Ovary (tissue), 3 donors: ENCODE measurements around the gene OSBPL6.

ENCODE experiments used
- EP300 ChIP-seq: sonication (generic); formaldehyde crosslinking; IDR thresholded peaks from one replicate; pipeline ENCODE4 v1.6.1; 2017; ENCODE audit warnings: antibody characterized with exemption
- POLR2A ChIP-seq: fragments of 450-650 bp; IDR thresholded peaks from one replicate; pipeline ENCODE4 v1.6.1; 2017; ENCODE audit warnings: antibody characterized with exemption, mild to moderate bottlenecking, moderate library complexity
- TF ChIP-seq, protein P1 (sequence below), 3 donors: fragments of 450-650 bp in 2 of 3; fragments of 200-600 bp in 1 of 3; IDR thresholded peaks; one replicate each; pipeline versions ENCODE4 v1.5.1 to v1.8.0; 2016 to 2022; ENCODE audit warnings: antibody characterized with exemption in 3 of 3, mild to moderate bottlenecking in 1 of 3
- donor health status: DM: no; HTN: no; CAD: no.

DNA sequence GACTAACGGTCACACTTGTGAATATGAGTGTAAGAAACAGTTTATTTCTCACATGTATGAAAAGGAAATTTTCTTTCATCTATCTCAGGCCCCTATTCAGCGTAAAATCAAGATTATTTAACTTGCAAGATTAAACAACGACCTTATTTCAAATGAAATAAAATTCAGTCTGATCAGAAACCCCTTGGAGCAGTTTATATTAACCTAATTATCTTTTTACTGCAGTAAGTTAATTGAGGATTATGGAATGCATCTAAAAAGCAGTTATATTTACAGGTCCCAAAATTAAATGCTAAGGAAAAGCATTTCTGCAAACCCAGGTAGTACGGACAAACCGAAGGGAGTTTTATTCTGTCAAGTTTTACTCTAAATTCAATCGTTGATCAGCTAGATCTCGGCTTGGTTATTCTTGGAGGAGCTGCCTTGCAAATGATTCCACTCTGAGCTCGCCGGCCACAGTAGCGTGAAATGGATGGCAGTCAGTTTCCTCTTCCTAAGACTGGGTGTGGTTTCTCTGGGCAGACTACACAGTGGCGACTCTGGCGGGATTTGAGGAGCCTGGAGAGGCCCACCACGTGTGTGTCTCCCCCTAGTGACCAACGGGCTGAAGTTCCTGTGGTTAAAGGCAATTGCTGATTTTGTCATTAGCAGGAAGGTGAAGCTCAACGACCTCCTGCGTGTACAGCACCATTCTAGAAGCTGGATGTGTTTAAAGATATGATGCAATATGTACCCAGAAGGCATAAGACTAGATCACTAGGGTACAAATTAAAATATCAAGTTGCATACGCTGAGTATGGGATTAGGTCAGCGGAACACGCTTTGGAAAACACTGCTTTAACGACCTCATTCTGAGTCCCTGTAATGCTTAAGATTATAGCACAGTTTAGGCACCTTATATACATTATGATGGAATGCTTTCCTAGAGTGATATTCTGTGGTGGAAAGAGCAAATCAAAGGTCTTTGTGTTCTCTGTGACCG is 220.2 kb downstream of the OSBPL6 start:
- TF ChIP-seq, protein P1, sequence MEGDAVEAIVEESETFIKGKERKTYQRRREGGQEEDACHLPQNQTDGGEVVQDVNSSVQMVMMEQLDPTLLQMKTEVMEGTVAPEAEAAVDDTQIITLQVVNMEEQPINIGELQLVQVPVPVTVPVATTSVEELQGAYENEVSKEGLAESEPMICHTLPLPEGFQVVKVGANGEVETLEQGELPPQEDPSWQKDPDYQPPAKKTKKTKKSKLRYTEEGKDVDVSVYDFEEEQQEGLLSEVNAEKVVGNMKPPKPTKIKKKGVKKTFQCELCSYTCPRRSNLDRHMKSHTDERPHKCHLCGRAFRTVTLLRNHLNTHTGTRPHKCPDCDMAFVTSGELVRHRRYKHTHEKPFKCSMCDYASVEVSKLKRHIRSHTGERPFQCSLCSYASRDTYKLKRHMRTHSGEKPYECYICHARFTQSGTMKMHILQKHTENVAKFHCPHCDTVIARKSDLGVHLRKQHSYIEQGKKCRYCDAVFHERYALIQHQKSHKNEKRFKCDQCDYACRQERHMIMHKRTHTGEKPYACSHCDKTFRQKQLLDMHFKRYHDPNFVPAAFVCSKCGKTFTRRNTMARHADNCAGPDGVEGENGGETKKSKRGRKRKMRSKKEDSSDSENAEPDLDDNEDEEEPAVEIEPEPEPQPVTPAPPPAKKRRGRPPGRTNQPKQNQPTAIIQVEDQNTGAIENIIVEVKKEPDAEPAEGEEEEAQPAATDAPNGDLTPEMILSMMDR (IDR thresholded peaks at IDR 0.05) = peak; percentile 76 to 86 (median 79)
- no peak for TF ChIP-seq EP300
- TF ChIP-seq POLR2A = no peak
